HEK293 (cell line): ENCODE measurements around the gene TSHR.

Source experiments
- CTCF ChIA-PET: fragments of 350-600 bp; formaldehyde crosslinking; extraction: SDS; loops from one replicate; lab custom pipeline; 2021; ENCODE audit warnings: antibody characterized with exemption; lab: Yijun Ruan, JAX
- POLR2A ChIA-PET: fragments of 300-600 bp; formaldehyde crosslinking; extraction: SDS; loops from one replicate; lab custom pipeline; 2020; ENCODE audit warnings: antibody characterized with exemption, inconsistent platforms; lab: Yijun Ruan, JAX
- H3K27ac ChIP-seq: fragments of 200-500 bp; sonication (Bioruptor generic); 2 replicates; pipeline ENCODE4 v1.5.1; 2014; ENCODE audit warnings: low read depth, low read length, control low read depth, inconsistent platforms; ENCODE audit errors: extremely low read depth
- H3K36me3 ChIP-seq, 2 experiments: fragments of 200-500 bp in 1 of 2; sonication (Bioruptor generic) in 1 of 2; 1 replicate in 1 of 2; 2 replicates in 1 of 2; pipeline ENCODE4 v1.5.1; 2014 to 2017; ENCODE audit warnings: inconsistent platforms in 2 of 2, low read length in 2 of 2; ENCODE audit not compliant: control insufficient read depth in 2 of 2, insufficient read depth in 1 of 2
- H3K4me1 ChIP-seq: fragments of 200-500 bp; sonication (Bioruptor generic); 2 replicates; pipeline ENCODE4 v1.5.1; 2014; ENCODE audit warnings: mild to moderate bottlenecking, low read length, inconsistent platforms; ENCODE audit not compliant: control insufficient read depth, insufficient read depth
- H3K4me3 ChIP-seq: 2 replicates; pipeline ENCODE4 v1.5.1; 2011; ENCODE audit warnings: low read depth, mild to moderate bottlenecking, control low read depth, low read length, moderate library complexity
- H3K9me3 ChIP-seq: fragments of 200-500 bp; sonication (Bioruptor generic); 2 replicates; pipeline ENCODE4 v1.5.1; 2014; ENCODE audit warnings: low read depth, low read length, inconsistent platforms; ENCODE audit not compliant: control insufficient read depth, insufficient read depth
- EGR2 ChIP-seq: fragments of 450-650 bp; formaldehyde crosslinking; IDR thresholded peaks from 2 replicates; pipeline ENCODE4 v1.5.1; 2016; ENCODE audit warnings: low read depth, missing biosample characterization, missing genetic modification characterization
- GFI1B ChIP-seq: fragments of 450-650 bp; formaldehyde crosslinking; IDR thresholded peaks from 2 replicates; pipeline ENCODE4 v1.5.1; 2016; ENCODE audit warnings: missing biosample characterization, missing genetic modification characterization
- GLI4 ChIP-seq: fragments of 450-650 bp; formaldehyde crosslinking; IDR thresholded peaks from 2 replicates; pipeline ENCODE4 v1.5.1; 2016; ENCODE audit warnings: missing biosample characterization, missing genetic modification characterization
- HOXC10 ChIP-seq: sonication (generic); formaldehyde crosslinking; IDR thresholded peaks from 2 replicates; pipeline ENCODE4 v1.8.1; 2023; ENCODE audit warnings: mild to moderate bottlenecking, missing genetic modification reagents
- OVOL3 ChIP-seq: fragments of 450-650 bp; formaldehyde crosslinking; IDR thresholded peaks from 2 replicates; pipeline ENCODE4 v1.5.1; 2016; ENCODE audit warnings: missing biosample characterization, missing genetic modification characterization
- REST ChIP-seq: fragments of 450-650 bp; formaldehyde crosslinking; IDR thresholded peaks from 2 replicates; pipeline ENCODE4 v1.5.1; 2016; ENCODE audit warnings: missing biosample characterization, missing genetic modification characterization
- SETDB1 ChIP-seq: IDR thresholded peaks from one replicate; pipeline ENCODE4 v1.6.1; 2017; ENCODE audit warnings: mild to moderate bottlenecking, low read length, moderate library complexity, mixed read lengths; ENCODE audit not compliant: insufficient read length
- ZFP41 ChIP-seq: fragments of 450-650 bp; formaldehyde crosslinking; IDR thresholded peaks from 2 replicates; pipeline ENCODE4 v1.5.1; 2016; ENCODE audit warnings: missing biosample characterization, missing genetic modification characterization, borderline replicate concordance
- ZNF133 ChIP-seq: fragments of 450-650 bp; formaldehyde crosslinking; IDR thresholded peaks from 2 replicates; pipeline ENCODE4 v1.5.1; 2016; ENCODE audit warnings: missing biosample characterization, missing genetic modification characterization
- ZNF2 ChIP-seq: fragments of 450-650 bp; formaldehyde crosslinking; IDR thresholded peaks from 2 replicates; pipeline ENCODE4 v1.5.1; 2016; ENCODE audit warnings: missing biosample characterization, missing genetic modification characterization
- ZNF391 ChIP-seq: fragments of 450-650 bp; formaldehyde crosslinking; IDR thresholded peaks from 2 replicates; pipeline ENCODE4 v1.5.1; 2016; ENCODE audit warnings: low read depth, missing biosample characterization, missing genetic modification characterization, borderline replicate concordance
- ZNF398 ChIP-seq: fragments of 450-650 bp; formaldehyde crosslinking; IDR thresholded peaks from 2 replicates; pipeline ENCODE4 v1.5.1; 2017; ENCODE audit warnings: missing biosample characterization, missing genetic modification characterization
- ZNF521 ChIP-seq: fragments of 450-650 bp; formaldehyde crosslinking; IDR thresholded peaks from 2 replicates; pipeline ENCODE4 v1.5.1; 2017; ENCODE audit warnings: missing biosample characterization, mild to moderate bottlenecking, missing genetic modification characterization
- ZNF580 ChIP-seq: fragments of 450-650 bp; formaldehyde crosslinking; IDR thresholded peaks from 2 replicates; pipeline ENCODE4 v1.5.1; 2016; ENCODE audit warnings: missing biosample characterization, missing genetic modification characterization
- ZNF600 ChIP-seq: fragments of 450-650 bp; formaldehyde crosslinking; IDR thresholded peaks from 2 replicates; pipeline ENCODE4 v1.5.1; 2016; ENCODE audit warnings: missing biosample characterization, missing genetic modification characterization
- ZNF610 ChIP-seq: fragments of 450-650 bp; formaldehyde crosslinking; IDR thresholded peaks from 2 replicates; pipeline ENCODE4 v1.5.1; 2016; ENCODE audit warnings: missing biosample characterization, missing genetic modification characterization, borderline replicate concordance
- ZNF624 ChIP-seq: fragments of 450-650 bp; formaldehyde crosslinking; IDR thresholded peaks from 2 replicates; pipeline ENCODE4 v1.5.1; 2017; ENCODE audit warnings: missing biosample characterization, missing genetic modification characterization
- TF ChIP-seq, protein P1 (sequence below): fragments of 450-650 bp; formaldehyde crosslinking; IDR thresholded peaks from 2 replicates; pipeline ENCODE4 v1.5.1; 2016; ENCODE audit warnings: missing biosample characterization, missing genetic modification characterization
- TF ChIP-seq, protein P2 (sequence below): fragments of 450-650 bp; IDR thresholded peaks from 2 replicates; pipeline ENCODE4 v1.5.1; 2018; ENCODE audit warnings: missing biosample characterization, mild to moderate bottlenecking, missing genetic modification characterization

The TSHR gene

DNA sequence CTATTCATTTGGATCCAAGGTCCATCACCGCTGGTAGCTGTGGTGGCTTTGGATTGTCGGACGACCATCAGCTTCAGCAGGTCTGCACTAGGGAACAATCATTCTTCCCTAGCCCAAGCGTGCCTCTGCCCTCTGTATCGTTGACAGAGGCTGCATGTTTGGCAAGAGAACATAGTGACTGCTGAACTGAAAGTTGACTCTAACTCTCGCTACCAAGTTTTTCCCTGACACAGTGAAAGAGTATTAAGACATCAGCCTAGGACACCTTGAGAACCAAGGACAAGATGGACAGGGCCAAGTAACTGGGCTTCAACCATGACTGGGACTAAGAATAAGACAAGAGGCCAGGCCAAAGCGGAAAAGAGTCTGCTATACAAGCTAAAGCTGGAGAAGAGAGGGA, 26.3 kb downstream of the TSHR start (continued):
- TF ChIP-seq ZNF2 (tag by site-specific recombination), result no peak
- TF ChIP-seq ZNF398 (tag by site-specific recombination), result no peak
- TF ChIP-seq ZNF624, result no peak
- no peak for TF ChIP-seq ZNF521 (tag by site-specific recombination)
- TF ChIP-seq ZNF610, result no peak
- no peak for TF ChIP-seq REST (tag by site-specific recombination)
- no peak for TF ChIP-seq OVOL3 (tag by site-specific recombination)
- TF ChIP-seq ZNF580 (tag by site-specific recombination), result no peak
- TF ChIP-seq, all 188 proteins: peak for 0

DNA sequence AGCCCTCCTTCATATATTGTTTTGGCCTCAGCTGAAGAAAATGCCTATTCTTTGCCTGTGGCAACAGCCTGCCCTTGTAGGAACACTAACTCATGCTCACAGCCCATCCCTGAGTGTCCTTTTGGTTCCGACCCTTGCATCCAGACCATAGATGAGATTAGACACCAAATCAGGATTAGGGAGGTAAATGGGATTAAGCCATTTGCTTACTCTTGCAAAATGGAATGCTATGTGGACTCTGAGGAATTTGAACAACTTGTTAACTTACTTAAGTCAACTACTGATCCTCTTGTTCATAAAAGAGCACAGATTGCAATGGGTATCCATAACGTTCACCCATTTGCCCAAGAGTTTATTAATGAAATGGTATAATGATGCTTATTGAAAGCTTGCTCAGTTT, 27.3 kb downstream of the TSHR start:
- H3K9me3 ChIP-seq, result no peaks in the 10 kb centered on the region
- TF ChIP-seq EGR2 (tag by site-specific recombination) (no peak), ZNF391 (tag by site-specific recombination) (no peak), ZNF133 (tag by site-specific recombination) (no peak), GLI4 (no peak), HOXC10 (CRISPR knock-in tag) (no peak), GFI1B (tag by site-specific recombination) (no peak), SETDB1 (no peak), ZFP41 (tag by site-specific recombination) (no peak), ZNF600 (no peak)
- TF ChIP-seq, protein P1, sequence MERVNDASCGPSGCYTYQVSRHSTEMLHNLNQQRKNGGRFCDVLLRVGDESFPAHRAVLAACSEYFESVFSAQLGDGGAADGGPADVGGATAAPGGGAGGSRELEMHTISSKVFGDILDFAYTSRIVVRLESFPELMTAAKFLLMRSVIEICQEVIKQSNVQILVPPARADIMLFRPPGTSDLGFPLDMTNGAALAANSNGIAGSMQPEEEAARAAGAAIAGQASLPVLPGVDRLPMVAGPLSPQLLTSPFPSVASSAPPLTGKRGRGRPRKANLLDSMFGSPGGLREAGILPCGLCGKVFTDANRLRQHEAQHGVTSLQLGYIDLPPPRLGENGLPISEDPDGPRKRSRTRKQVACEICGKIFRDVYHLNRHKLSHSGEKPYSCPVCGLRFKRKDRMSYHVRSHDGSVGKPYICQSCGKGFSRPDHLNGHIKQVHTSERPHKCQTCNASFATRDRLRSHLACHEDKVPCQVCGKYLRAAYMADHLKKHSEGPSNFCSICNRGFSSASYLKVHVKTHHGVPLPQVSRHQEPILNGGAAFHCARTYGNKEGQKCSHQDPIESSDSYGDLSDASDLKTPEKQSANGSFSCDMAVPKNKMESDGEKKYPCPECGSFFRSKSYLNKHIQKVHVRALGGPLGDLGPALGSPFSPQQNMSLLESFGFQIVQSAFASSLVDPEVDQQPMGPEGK (tag by site-specific recombination), result no peak
- TF ChIP-seq, protein P2, sequence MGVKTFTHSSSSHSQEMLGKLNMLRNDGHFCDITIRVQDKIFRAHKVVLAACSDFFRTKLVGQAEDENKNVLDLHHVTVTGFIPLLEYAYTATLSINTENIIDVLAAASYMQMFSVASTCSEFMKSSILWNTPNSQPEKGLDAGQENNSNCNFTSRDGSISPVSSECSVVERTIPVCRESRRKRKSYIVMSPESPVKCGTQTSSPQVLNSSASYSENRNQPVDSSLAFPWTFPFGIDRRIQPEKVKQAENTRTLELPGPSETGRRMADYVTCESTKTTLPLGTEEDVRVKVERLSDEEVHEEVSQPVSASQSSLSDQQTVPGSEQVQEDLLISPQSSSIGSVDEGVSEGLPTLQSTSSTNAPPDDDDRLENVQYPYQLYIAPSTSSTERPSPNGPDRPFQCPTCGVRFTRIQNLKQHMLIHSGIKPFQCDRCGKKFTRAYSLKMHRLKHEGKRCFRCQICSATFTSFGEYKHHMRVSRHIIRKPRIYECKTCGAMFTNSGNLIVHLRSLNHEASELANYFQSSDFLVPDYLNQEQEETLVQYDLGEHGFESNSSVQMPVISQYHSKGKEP, result no peak
- ChIA-PET CTCF (interaction anchor here (0.7 to 2.2 kb wide), 2 partner anchors 23 to 28 kb away, joined by 3 to 9 read pairs; partner anchors contain the start of gene TSHR), POLR2A (no interaction called here)
- H3K4me3 ChIP-seq, result no peak overlapping the region
- no peaks in the 10 kb centered on the region for H3K36me3 ChIP-seq
- H3K4me1 ChIP-seq, result no peaks in the 10 kb centered on the region
- H3K27ac ChIP-seq, result no peak overlapping the region
